DMS79 treated with DMSO at 0.1 percent for 48 hours (cell line): ENCODE results near the gene KRT35.
"Not testable (repeated sequence)": the region's sequence is repeated elsewhere in the genome, so short reads cannot be mapped to it uniquely, and the experiment has no call there.

Experiments used
- DNase-seq: peaks from one replicate; lab custom pipeline; 2025; lab: John Stamatoyannopoulos, UW

KRT35 gene

DNA sequence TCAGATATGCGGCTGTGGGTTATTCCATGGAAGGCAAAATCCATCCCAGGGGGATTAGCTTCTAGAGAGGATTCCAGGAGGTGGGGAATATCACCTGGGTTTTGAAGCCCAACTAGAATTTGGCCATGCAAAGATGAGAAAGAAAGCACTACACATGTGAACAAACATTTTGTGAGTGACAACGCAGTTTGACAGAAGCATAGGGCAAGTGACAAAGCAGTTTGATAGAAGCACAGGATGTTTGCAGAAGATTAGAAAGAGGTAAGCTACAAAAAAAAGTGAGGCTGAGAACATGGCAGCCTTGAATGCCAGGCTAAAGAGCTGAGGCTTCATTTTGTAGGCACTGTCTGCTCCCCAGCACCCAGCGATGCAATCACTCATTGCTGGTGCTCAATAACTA is 27.9 kb downstream of the KRT35 start:
- no peak for DNase-seq

GRCh38 chr17:41452281-41452680 is 28.7 kb downstream of the KRT35 start:
- DNase-seq = no peak

- DNase-seq = no peak
These were observed 29.7 kb downstream of the KRT35 start for GRCh38 chr17:41451154-41451728.

DNA sequence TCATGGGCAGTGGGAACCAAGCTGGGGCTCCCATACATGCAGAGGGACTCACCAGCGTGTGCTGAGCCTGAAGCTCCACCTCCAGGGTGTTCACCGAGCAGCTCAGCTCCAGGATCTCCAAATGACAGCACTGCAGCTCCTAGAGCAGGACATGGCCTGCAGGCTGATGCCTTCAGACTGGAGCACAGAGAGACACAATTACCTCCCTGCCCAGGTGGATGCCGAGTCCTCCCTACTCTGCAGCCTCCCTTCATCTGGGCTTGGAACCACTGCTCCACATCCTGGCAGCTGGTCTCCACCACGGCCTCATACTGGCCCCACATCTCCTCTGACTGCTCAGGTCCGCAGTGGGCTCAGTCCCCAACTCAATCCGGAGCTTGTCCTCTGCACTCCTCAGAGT is 31.9 kb downstream of the KRT35 start:
- no peak for DNase-seq

GRCh38 chr17:41448506-41448905 is 32.4 kb downstream of the KRT35 start:
- no peak for DNase-seq

- DNase-seq = no peak
These were observed 34.1 kb downstream of the KRT35 start for GRCh38 chr17:41446806-41447205.

DNA sequence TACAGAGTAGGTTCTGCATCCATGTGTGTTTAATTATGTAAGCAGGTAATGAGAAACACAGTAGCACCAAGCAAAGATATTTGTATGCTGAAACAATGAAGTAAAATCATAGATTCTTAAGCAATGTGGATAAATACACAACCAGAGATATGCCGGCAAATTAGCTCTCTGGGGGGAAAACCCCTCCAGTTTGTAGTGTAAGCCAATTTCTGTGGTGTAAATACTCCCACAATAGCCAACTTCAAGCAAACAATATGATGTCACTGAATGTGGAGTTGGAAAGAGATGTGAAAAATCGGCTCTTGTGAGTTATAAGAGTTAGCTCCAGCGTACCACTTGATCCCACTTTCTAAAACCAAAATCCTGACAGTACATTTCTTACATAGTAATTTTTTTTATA is 36.3 kb downstream of the KRT35 start:
- no peak for DNase-seq

DNA sequence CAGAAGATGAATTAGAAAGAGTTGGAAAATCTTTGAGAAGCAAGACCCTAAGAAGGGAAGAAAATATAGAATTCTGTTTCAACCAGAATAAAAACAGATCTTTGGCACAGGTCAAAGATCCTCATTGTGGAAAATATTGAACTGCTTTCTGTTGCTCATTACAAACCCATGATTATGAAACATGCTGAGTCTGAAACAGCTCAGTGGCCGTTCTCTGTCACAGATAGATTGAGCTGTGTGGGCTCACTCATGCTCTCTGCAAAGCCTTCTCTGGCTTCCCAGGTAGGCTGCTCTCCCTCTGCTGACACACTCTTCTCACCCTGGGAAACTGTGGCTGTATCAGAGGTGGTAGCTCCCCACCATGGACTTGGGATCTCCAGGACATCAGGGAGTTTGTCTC is 36.8 kb downstream of the KRT35 start:
- no peak for DNase-seq

- DNase-seq = no peak
These were observed 38.2 kb downstream of the KRT35 start for GRCh38 chr17:41442739-41443138.

DNA sequence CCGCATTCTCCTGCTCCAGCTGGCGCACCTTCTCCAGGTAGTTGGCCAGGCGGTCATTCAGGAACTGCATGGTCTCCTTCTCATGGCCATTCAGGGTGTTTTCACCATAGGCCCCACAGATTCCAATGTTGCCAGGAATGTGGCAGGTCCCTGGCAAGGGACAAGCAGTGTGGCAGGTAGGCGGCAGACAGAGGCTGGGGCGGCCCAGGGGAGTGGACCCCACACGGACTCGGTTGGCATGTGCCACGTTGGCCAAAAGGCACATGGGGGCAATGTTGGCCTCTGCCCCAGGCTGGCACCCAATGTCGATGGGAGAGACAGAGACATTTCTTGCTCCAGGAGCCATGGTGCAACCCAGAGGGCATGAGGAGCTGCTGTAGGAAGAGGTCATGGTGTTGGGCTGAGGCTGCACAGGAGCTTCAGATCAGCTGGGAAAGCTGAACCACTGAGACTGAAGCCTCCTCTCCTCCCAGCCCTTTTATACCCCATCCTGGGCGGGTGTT is 40.4 kb downstream of the KRT35 start, which contains the start of gene KRT38:
KRT38 (minus strand) TSS at position 453 of the 503 bp plus-strand sequence; CDS start at position 391, 62 bp downstream.
- DNase-seq = no peak

DNA sequence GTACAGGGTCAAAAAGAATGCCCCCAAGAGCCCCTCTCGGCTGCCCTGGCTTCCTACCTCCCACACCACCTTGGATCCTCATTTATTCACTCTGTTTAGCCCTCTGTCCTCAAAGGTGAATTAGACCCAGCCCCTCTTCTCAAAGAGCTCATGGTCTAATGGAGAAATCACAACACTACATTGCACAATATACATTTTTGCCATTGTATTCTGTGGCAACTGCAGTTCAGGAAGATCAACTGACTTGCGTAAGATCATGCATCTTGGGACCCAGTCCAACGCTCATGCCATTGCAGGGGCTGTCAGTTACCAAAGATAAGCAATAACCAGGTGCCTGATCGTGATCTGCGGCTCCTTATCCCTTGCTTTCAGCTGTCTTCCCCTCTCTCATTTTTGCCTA is 41.6 kb downstream of the KRT35 start:
- DNase-seq = no peak

DNA sequence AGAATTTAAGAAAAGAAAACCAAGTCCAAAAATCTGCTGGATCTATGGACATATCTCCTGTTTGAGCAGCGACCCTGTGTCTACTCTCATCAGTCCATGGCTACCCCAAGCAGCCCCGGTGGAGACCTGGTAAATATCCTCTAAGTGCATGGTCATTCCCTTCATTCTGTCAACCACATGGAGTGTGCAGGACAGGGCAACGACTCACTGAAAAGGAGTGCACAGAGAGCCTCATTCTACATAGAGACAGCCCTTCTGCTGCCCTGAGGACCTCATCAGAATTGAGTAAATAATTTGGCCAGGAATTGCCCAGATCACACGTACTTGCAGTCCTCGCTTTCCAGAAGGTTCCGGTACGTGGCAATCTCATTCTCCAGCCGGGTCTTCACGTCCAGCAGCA is 43.2 kb downstream of the KRT35 start:
- no peak for DNase-seq

DNA sequence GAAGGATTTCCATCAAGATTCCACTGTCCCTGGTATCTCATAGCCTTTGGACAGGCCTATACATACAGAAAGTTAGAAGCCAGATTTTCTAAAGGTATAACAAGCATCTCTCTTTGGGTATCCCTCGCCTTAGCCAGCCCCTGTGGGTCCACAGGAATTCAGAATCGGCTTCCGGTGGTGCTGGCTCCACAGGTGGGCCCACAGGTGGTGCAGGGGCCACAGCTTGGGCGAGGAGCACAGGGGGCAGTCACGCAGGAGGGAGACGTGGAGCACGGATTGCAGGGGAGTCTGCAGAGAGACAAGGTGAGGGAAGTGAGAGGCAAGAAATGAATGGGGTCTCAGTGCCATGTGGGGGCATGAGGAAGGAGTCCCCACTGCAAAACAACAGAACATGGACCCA is 43.7 kb downstream of the KRT35 start:
- DNase-seq = no peak

- no peak for DNase-seq
These were observed 46.5 kb downstream of the KRT35 start for GRCh38 chr17:41434415-41434814.

DNA sequence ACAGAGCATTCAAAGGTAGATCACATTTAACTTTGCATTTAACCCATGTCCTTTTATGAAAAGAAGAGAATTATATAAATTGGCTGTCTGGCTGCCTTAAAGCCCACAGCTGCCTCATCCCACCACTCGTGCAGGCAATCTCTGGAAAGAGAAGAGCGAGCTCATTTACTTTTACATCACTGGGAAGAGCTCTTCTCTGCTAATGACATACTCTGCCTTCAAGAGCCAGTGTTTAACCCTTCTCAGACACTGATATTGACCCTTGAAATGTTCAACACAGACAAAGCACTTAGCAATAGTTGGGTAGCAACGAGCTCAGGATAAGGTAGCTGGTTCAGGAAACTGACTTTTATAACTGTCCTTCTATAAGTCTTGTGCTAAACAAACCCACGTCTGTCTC is 46.9 kb downstream of the KRT35 start:
- peak; percentile 96 for DNase-seq

DNA sequence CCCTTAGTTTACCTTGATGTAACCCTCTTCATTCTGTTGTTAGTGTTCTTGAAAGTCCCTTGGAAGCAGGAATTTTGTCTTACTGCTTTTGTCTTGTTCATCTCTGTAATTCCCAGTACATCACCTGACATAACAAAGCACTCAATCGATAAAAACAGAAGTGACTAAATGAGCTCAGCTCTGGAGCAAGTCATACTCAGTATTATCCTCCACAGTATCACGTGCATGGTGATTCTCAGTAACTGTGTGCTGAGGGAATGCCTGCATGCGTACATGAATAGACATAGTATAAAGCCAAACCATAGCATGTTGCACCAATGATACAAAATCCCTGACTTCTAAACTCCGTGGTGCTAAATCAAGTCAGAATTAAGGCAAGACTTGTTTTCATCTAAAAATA is 47.4 kb downstream of the KRT35 start:
- DNase-seq = peak; percentile 84

GRCh38 chr17:41430376-41430775 is 50.6 kb downstream of the KRT35 start:
- not testable (repeated sequence) for DNase-seq

GRCh38 chr17:41429667-41430066 is 51.3 kb downstream of the KRT35 start:
- DNase-seq = no peak

GRCh38 chr17:41428591-41429291 is 52.2 kb downstream of the KRT35 start:
- DNase-seq = no peak
